HG03354 (cell line): ENCODE measurements around the gene ANKRD10.

Source experiments
- ATAC-seq: cut with Tn5 transposase; IDR thresholded peaks from one replicate; pipeline ENCODE4 v1.9.1; 2021; ENCODE audit warnings: mild to moderate bottlenecking; ENCODE audit not compliant: unreplicated experiment, poor library complexity, severe bottlenecking

Gene ANKRD10

DNA sequence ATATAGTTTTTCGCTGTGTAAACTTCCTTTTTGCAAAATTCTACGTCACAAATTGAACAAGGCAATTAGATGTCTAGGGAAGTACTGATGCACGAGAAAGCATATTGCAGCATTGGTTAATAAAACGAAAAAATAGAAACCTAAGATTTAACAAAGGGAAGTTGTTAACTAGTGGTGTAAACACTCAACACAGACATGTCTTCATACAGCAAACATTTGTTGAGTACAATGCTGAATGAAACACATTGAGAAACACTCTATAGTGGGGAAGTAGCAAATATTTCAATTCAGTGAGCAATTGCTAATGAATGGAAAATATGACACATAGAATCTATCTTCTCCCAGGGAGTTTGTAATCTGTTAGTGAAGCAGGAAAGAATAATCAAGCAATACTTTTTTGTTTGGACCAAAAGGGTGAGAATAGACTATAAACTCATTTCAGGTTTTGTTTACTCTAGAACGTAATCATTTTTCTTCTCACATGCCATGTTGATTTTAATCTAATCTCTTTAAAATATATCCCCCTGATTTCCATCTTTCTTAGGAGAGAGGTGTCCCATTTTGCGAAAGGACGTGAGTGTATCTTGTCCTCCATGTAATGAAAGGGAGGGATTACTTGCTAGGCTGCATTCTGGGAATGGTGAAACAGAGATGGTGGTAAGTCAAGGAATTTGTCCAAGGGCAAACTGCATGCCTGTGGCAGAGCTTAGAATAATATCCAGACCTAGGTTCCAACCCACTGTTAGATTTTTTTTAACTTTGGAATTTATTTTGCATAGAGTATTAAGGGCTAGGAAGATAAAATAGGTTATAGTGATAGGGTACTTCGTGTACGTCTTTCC lies 1.7 kb upstream of the ANKRD10 start:
- no peak for ATAC-seq

DNA sequence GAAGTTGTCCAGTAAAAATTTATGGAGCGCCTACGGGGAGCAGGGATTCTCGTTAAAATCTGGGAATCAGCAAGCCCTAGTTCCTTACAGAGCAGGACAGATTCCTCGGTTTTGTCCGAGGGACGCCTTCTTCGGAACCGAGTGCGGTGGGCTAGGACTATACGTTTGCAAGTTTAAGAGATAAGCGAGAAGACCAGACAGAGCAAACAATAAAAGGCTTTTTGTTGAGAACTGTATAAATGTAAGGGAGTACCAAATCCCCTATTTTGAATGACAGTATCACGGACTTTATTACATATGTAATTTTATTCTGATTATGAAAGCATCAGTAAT lies 971 bp upstream of the ANKRD10 start:
- ATAC-seq = no peak

- ATAC-seq = peak; percentile 39
Measured at GRCh38 chr13:110914331-110915056, 375 bp downstream of the ANKRD10 start.

DNA sequence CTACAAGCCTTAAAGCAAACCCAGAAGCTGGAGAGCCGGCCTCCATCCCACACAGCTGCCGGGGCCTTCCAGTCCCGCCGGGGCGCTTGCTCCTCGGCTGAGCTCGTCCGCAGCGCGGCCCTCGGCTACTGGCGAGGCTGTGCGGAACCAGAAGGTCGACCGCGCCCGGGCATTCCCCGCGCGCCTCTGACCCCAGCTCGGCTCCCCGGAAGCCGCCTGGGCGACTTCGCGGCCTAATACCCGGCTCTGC lies 863 bp downstream of the ANKRD10 start:
- ATAC-seq = no peak

- ATAC-seq = no peak
Measured at GRCh38 chr13:110913322-110914080, 1.4 kb downstream of the ANKRD10 start.

- no peak for ATAC-seq
Measured at GRCh38 chr13:110912651-110913051, 2.2 kb downstream of the ANKRD10 start.

GRCh38 chr13:110911880-110912279 lies 3.0 kb downstream of the ANKRD10 start:
- ATAC-seq = no peak

DNA sequence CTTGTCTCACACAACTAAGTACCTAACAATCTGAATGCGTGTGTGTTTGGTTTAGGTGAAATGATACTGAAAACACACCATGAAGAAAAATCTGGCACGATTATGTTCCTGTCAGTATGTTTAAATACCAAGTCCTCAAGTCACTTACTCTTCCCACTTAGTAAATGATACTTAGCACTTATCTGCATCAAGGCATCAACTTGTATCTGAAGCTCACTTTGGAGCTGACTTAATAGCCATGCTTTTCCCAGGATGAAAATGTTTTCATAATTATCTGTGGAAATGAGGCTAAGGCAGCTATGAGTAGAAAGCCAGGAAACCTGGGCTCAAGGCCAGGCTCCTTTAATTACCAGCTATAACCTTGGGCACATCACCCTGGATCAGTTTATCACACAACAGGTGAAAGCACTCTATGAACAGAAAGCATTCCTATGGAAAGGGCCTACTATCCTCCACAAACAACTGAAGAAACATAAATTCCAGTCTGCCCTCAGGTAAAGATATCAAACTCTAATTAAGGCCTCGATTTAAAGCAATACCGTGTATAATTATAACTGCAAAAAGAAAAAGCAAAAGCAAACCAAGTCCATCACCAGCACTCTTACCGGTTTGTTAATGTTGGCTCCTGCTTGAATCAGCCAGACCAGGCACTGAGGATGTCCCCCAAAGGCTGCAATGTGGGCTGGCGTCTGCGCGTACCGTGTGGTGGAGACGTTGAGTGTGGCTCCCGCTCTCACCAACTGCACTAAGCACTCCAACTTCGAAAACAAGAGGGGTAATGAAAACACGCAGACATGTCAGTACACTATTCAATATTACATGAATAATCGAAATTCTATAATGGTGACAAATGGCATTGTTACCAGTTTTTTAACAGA lies 4.6 kb downstream of the ANKRD10 start:
- ATAC-seq = no peak

- no peak for ATAC-seq
Measured at GRCh38 chr13:110907951-110908898, 6.6 kb downstream of the ANKRD10 start.

- no peak for ATAC-seq
Measured at GRCh38 chr13:110907301-110907700, 7.6 kb downstream of the ANKRD10 start.

DNA sequence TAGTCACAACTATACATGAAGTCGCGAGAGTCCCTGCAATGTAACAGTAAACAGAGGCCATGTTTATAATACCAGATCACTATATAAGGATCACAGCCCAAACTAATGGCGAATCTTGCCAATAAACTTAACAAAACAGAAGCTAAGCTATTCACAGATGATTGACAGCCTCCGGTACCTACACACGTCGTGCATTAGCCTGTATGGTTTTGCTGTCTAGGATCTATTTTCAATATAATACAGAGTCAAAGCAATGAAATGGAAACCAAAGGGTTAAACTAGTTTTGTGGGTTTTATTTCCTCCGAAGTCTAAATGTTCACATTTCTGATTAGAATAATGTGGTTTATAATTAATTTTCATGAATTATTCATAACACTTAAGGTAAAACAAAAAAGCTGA lies 10.1 kb downstream of the ANKRD10 start:
- no peak for ATAC-seq

- ATAC-seq = no peak
Measured at GRCh38 chr13:110902370-110902769, 12.5 kb downstream of the ANKRD10 start.

GRCh38 chr13:110897521-110897920 lies 17.3 kb downstream of the ANKRD10 start:
- ATAC-seq = no peak

DNA sequence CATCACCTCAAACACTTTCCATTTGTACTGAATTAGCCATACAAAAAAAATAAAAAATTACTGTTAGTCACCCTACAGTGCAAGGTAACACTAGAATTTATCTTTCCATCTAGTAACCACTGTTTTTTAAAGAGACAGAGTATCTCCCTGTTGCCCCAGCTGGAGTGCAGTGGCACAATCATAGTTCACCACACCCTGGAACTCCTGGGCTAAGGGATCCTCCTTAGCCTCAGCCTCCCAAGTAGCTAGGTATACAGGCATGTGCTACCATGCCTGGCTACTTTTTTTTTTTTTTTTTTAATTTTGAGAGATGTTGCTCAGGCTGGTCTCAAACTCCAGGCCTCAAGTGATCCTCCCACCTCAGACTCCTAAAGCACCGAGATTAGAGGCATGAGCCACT lies 17.9 kb downstream of the ANKRD10 start:
- no peak for ATAC-seq

GRCh38 chr13:110894086-110894485 lies 20.8 kb downstream of the ANKRD10 start:
- no peak for ATAC-seq

DNA sequence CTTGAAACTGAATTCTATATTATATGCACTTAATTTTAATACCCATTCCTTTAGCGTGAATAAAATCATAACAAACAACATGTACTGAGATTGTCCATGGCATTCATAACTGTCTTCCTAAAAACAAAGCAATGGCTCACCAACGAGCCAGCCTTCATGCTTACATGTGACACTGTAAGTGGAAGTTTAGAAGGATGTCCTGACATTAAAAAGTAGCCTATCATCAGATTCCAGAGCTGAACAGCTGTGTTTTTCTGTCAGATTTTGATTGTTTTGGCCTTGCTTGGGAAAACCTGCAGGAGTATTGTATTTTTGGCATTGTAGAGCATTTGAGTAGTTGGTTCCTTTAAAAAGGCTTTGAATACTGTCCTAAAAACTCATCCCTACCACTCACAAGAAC lies 21.3 kb downstream of the ANKRD10 start:
- no peak for ATAC-seq

GRCh38 chr13:110890279-110891165 lies 24.3 kb downstream of the ANKRD10 start:
- no peak for ATAC-seq

- no peak for ATAC-seq
Measured at GRCh38 chr13:110888390-110888789, 26.5 kb downstream of the ANKRD10 start.
